Tibial nerve (tissue), 4 donors: Measurements from ENCODE around the gene KRTAP5-9. TPM values are rescaled to one million over a fixed set of nuclear protein-coding genes. Genes with fewer than 3 reads are reported as not detected.

Experiments used
- DNase-seq, 2 donors: peaks; one replicate each; pipeline ENCODE4 v3.0.0-alpha.2; 2019; ENCODE audit warnings: low spot score in 2 of 2
- H3K27ac ChIP-seq, 4 donors: fragments of 200-600 bp; sonication (generic) in 3 of 4; one replicate each; pipeline ENCODE4 v1.5.1; 2017 to 2019; ENCODE audit warnings: mild to moderate bottlenecking in 1 of 4
- H3K27me3 ChIP-seq, 2 donors: fragments of 200-600 bp; sonication (generic) in 1 of 2; one replicate each; pipeline versions ENCODE4 v1.5.1 to v1.6.0; 2017 to 2019
- H3K36me3 ChIP-seq, 3 donors: fragments of 200-600 bp; sonication (generic); one replicate each; pipeline ENCODE4 v1.5.1; 2018 to 2019
- H3K4me1 ChIP-seq, 4 donors: fragments of 200-600 bp; sonication (generic) in 3 of 4; one replicate each; pipeline ENCODE4 v1.5.1; 2017 to 2019
- H3K4me3 ChIP-seq, 4 donors: fragments of 200-600 bp; sonication (generic) in 3 of 4; one replicate each; pipeline ENCODE4 v1.5.1; 2017 to 2019; ENCODE audit warnings: mild to moderate bottlenecking in 1 of 4, moderate library complexity in 1 of 4
- H3K9me3 ChIP-seq, 4 donors: fragments of 200-600 bp; sonication (generic) in 3 of 4; one replicate each; pipeline ENCODE4 v1.5.1; 2017 to 2019
- CTCF ChIP-seq, 5 experiments: fragments of 200-600 bp in 3 of 5; fragments of 450-650 bp in 2 of 5; sonication (generic) in 3 of 5; IDR thresholded peaks; one replicate each; pipeline ENCODE4 v1.5.1; 2016 to 2019; ENCODE audit warnings: antibody characterized with exemption in 5 of 5, mild to moderate bottlenecking in 3 of 5, moderate library complexity in 2 of 5
- EP300 ChIP-seq, 2 donors: sonication (generic); formaldehyde crosslinking; IDR thresholded peaks; one replicate each; pipeline ENCODE4 v1.6.1; 2017; ENCODE audit warnings: antibody characterized with exemption in 2 of 2, mild to moderate bottlenecking in 1 of 2
- POLR2A ChIP-seq, 2 donors: fragments of 450-650 bp; IDR thresholded peaks; one replicate each; pipeline ENCODE4 v1.6.1; 2017; ENCODE audit warnings: antibody characterized with exemption in 2 of 2, mild to moderate bottlenecking in 2 of 2, moderate library complexity in 2 of 2
- WGBS, 2 donors: methylation state at CpG; one replicate each; pipeline ENCODE4 v1.1.5; 2018; 5-methylcytosine and 5-hydroxymethylcytosine counted together
- total RNA-seq, 4 donors: library from RNA; depleted of rRNA; stranded (reverse); fragments of >200 nt; gene quantifications; one replicate each; pipeline ENCODE4 v1.1.0, GENCODE V29; 2016

Gene KRTAP5-9
- total RNA-seq, 4 donors from 2014 or later, result 0.59 to 2.1 (median 0.60) TPM; not detected in 1

GRCh38 chr11:71507102-71507501, 41.1 kb upstream of the KRTAP5-9 start:
- TF ChIP-seq CTCF (IDR thresholded peaks at IDR 0.05), result no peak
- no peak for TF ChIP-seq POLR2A (IDR thresholded peaks at IDR 0.05)
- no peak for TF ChIP-seq EP300 (IDR thresholded peaks at IDR 0.05)
- Histone ChIP-seq H3K4me1 (no peaks in the 10 kb centered on the region), H3K9me3 (peaks cover 0 to 58% (median 5%) of the 10 kb centered on the region in 4 donors), H3K27ac (no peak overlapping the region), H3K27me3 (no peaks in the 10 kb centered on the region), H3K36me3 (peaks cover 0 to 50% (median 0%) of the 10 kb centered on the region in 3 donors), H3K4me3 (no peak overlapping the region)
- DNase-seq, result no peak
- WGBS, 2 donors, result 94 to 95% methylated on average over 5 of the region's 5 CpGs

- 91 to 97% methylated on average over 33 to 44 of the region's 55 CpGs for WGBS, 2 donors
- Histone ChIP-seq H3K27me3 (no peaks in the 10 kb centered on the region), H3K4me1 (no peaks in the 10 kb centered on the region), H3K27ac (no peak overlapping the region), H3K9me3 (peaks cover 0 to 12% (median 0%) of the 10 kb centered on the region in 4 donors), H3K4me3 (no peak overlapping the region), H3K36me3 (peaks cover 0 to 11% (median 0%) of the 10 kb centered on the region in 3 donors)
- DNase-seq, result no peak
- no peak for TF ChIP-seq EP300 (IDR thresholded peaks at IDR 0.05)
- TF ChIP-seq CTCF (IDR thresholded peaks at IDR 0.05), result no peak
- no peak for TF ChIP-seq POLR2A (IDR thresholded peaks at IDR 0.05)
Measured at GRCh38 chr11:71518506-71519471, 29.4 kb upstream of the KRTAP5-9 start.

GRCh38 chr11:71519546-71519945, 28.7 kb upstream of the KRTAP5-9 start:
- Histone ChIP-seq H3K27me3 (no peaks in the 10 kb centered on the region), H3K4me1 (no peaks in the 10 kb centered on the region), H3K36me3 (peaks cover 0 to 11% (median 0%) of the 10 kb centered on the region in 3 donors), H3K9me3 (peaks cover 0 to 12% (median 0%) of the 10 kb centered on the region in 4 donors), H3K27ac (no peak overlapping the region), H3K4me3 (no peak overlapping the region)
- TF ChIP-seq EP300 (IDR thresholded peaks at IDR 0.05), result no peak
- TF ChIP-seq POLR2A (IDR thresholded peaks at IDR 0.05), result no peak
- no peak for TF ChIP-seq CTCF (IDR thresholded peaks at IDR 0.05)
- DNase-seq, result no peak
- 64 to 66% methylated on average over 10 of the region's 10 CpGs for WGBS, 2 donors

GRCh38 chr11:71525188-71525937, 22.9 kb upstream of the KRTAP5-9 start:
- Histone ChIP-seq H3K27ac (no peak overlapping the region), H3K4me3 (no peak overlapping the region), H3K4me1 (no peaks in the 10 kb centered on the region), H3K27me3 (no peaks in the 10 kb centered on the region), H3K36me3 (peaks cover 0 to 11% (median 0%) of the 10 kb centered on the region in 3 donors), H3K9me3 (peaks cover 0 to 10% (median 0%) of the 10 kb centered on the region in 4 donors)
- WGBS, 2 donors, result 70 to 79% methylated on average over 3 of the region's 3 CpGs
- no peak for DNase-seq
- no peak for TF ChIP-seq POLR2A (IDR thresholded peaks at IDR 0.05)
- TF ChIP-seq CTCF (IDR thresholded peaks at IDR 0.05), result no peak
- no peak for TF ChIP-seq EP300 (IDR thresholded peaks at IDR 0.05)
